ENCODE results near the gene TSPAN4. TPM values are rescaled to one million over a fixed set of nuclear protein-coding genes. Genes with fewer than 3 reads are reported as not detected.

Gene TSPAN4
- total and polyA plus RNA-seq, 4 donors, result 16.5 to 38.1 (median 30.4) TPM

GRCh38 chr11:867856-868358 lies 25.3 kb downstream of the TSPAN4 start (continued):
- TF ChIP-seq, protein P1, sequence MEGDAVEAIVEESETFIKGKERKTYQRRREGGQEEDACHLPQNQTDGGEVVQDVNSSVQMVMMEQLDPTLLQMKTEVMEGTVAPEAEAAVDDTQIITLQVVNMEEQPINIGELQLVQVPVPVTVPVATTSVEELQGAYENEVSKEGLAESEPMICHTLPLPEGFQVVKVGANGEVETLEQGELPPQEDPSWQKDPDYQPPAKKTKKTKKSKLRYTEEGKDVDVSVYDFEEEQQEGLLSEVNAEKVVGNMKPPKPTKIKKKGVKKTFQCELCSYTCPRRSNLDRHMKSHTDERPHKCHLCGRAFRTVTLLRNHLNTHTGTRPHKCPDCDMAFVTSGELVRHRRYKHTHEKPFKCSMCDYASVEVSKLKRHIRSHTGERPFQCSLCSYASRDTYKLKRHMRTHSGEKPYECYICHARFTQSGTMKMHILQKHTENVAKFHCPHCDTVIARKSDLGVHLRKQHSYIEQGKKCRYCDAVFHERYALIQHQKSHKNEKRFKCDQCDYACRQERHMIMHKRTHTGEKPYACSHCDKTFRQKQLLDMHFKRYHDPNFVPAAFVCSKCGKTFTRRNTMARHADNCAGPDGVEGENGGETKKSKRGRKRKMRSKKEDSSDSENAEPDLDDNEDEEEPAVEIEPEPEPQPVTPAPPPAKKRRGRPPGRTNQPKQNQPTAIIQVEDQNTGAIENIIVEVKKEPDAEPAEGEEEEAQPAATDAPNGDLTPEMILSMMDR (IDR thresholded peaks at IDR 0.05; ENCODE audit: low read depth, low read length, missing input control), result no peak
- TF ChIP-seq RAD21 (IDR thresholded peaks at IDR 0.05) (no peak), JUND (IDR thresholded peaks at IDR 0.05) (no peak)
- TF ChIP-seq, protein P2, sequence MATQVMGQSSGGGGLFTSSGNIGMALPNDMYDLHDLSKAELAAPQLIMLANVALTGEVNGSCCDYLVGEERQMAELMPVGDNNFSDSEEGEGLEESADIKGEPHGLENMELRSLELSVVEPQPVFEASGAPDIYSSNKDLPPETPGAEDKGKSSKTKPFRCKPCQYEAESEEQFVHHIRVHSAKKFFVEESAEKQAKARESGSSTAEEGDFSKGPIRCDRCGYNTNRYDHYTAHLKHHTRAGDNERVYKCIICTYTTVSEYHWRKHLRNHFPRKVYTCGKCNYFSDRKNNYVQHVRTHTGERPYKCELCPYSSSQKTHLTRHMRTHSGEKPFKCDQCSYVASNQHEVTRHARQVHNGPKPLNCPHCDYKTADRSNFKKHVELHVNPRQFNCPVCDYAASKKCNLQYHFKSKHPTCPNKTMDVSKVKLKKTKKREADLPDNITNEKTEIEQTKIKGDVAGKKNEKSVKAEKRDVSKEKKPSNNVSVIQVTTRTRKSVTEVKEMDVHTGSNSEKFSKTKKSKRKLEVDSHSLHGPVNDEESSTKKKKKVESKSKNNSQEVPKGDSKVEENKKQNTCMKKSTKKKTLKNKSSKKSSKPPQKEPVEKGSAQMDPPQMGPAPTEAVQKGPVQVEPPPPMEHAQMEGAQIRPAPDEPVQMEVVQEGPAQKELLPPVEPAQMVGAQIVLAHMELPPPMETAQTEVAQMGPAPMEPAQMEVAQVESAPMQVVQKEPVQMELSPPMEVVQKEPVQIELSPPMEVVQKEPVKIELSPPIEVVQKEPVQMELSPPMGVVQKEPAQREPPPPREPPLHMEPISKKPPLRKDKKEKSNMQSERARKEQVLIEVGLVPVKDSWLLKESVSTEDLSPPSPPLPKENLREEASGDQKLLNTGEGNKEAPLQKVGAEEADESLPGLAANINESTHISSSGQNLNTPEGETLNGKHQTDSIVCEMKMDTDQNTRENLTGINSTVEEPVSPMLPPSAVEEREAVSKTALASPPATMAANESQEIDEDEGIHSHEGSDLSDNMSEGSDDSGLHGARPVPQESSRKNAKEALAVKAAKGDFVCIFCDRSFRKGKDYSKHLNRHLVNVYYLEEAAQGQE (IDR thresholded peaks at IDR 0.05), result no peak

GRCh38 chr11:868394-868793 lies 25.7 kb downstream of the TSPAN4 start:
- H3K27ac ChIP-seq (ENCODE audit: low read depth in 1 of 2, low read length in 2 of 2), result no peak overlapping the region
- 93% methylated on average over 17 of the region's 17 CpGs for WGBS
- no peak overlapping the region for H3K4me3 ChIP-seq (ENCODE audit: low read depth in 1 of 3, low read length in 3 of 3)
- H3K9ac ChIP-seq (ENCODE audit: low read depth in 1 of 2, low read length in 2 of 2), result no peak overlapping the region
- DNase-seq (ENCODE audit: low spot score), result no peak
- TF ChIP-seq JUND (IDR thresholded peaks at IDR 0.05) (no peak), RXRA (IDR thresholded peaks at IDR 0.05) (no peak), GABPA (IDR thresholded peaks at IDR 0.05 in 1 of 2, conservative IDR thresholded peaks at IDR 0.05 in 1 of 2) (no peak), FOXA1 (IDR thresholded peaks at IDR 0.05) (no peak), EGR1 (IDR thresholded peaks at IDR 0.05; ENCODE audit: low read depth in 2 of 2) (no peak), SP1 (IDR thresholded peaks at IDR 0.05) (no peak), NR2F2 (IDR thresholded peaks at IDR 0.05) (no peak), YY1 (IDR thresholded peaks at IDR 0.05) (no peak)
- TF ChIP-seq, protein P3, sequence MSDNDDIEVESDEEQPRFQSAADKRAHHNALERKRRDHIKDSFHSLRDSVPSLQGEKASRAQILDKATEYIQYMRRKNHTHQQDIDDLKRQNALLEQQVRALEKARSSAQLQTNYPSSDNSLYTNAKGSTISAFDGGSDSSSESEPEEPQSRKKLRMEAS (IDR thresholded peaks at IDR 0.05), result no peak
- TF ChIP-seq, protein P1 (IDR thresholded peaks at IDR 0.05; ENCODE audit: low read depth, low read length, missing input control), result no peak
- no peaks in the 10 kb centered on the region for H3K27me3 ChIP-seq (ENCODE audit: control insufficient read depth in 4 of 4, insufficient read depth in 4 of 4, low read length in 3 of 4)
- H3K36me3 ChIP-seq (ENCODE audit: control insufficient read depth in 4 of 4, insufficient read depth in 3 of 4, low read depth in 1 of 4, low read length in 3 of 4), result peaks cover 0 to 9% (median under 1%) of the 10 kb centered on the region in 4 donors
- H3K9me3 ChIP-seq (ENCODE audit: control insufficient read depth in 4 of 4, low read length in 3 of 4), result no peaks in the 10 kb centered on the region
- H3K4me1 ChIP-seq (ENCODE audit: control insufficient read depth in 4 of 4, insufficient read depth in 4 of 4, low read length in 3 of 4), result no peaks in the 10 kb centered on the region

- WGBS, result 91% methylated on average over 12 of the region's 12 CpGs
These were observed 26.1 kb downstream of the TSPAN4 start for GRCh38 chr11:868802-869201.

More at GRCh38 chr11:868802-869201, 26.1 kb downstream of the TSPAN4 start:
- Histone ChIP-seq H3K4me1 (ENCODE audit: control insufficient read depth in 4 of 4, insufficient read depth in 4 of 4, low read length in 3 of 4) (no peaks in the 10 kb centered on the region), H3K36me3 (ENCODE audit: control insufficient read depth in 4 of 4, insufficient read depth in 3 of 4, low read depth in 1 of 4, low read length in 3 of 4) (peaks cover 0 to 9% (median 0%) of the 10 kb centered on the region in 4 donors), H3K4me3 (ENCODE audit: low read depth in 1 of 3, low read length in 3 of 3) (no peak overlapping the region), H3K9ac (ENCODE audit: low read depth in 1 of 2, low read length in 2 of 2) (no peak overlapping the region), H3K27me3 (ENCODE audit: control insufficient read depth in 4 of 4, insufficient read depth in 4 of 4, low read length in 3 of 4) (no peaks in the 10 kb centered on the region), H3K27ac (ENCODE audit: low read depth in 1 of 2, low read length in 2 of 2) (no peak overlapping the region), H3K9me3 (ENCODE audit: control insufficient read depth in 4 of 4, low read length in 3 of 4) (no peaks in the 10 kb centered on the region)
- TF ChIP-seq JUND (IDR thresholded peaks at IDR 0.05), result no peak
- no peak for TF ChIP-seq YY1 (IDR thresholded peaks at IDR 0.05)
- TF ChIP-seq EGR1 (IDR thresholded peaks at IDR 0.05; ENCODE audit: low read depth in 2 of 2), result no peak
- TF ChIP-seq, protein P3 (IDR thresholded peaks at IDR 0.05), result no peak
- no peak for TF ChIP-seq RXRA (IDR thresholded peaks at IDR 0.05)
- TF ChIP-seq HNF4A (conservative IDR thresholded peaks at IDR 0.05), result no peak
- TF ChIP-seq HNF4G (IDR thresholded peaks at IDR 0.05), result no peak
- no peak for DNase-seq (ENCODE audit: low spot score)
